Hematopoietic multipotent progenitor cell treated with erythropoietin and hydrocortisone succinate and interleukin-3 and kit ligand, for 8 days (in vitro differentiated cells): ENCODE measurements around the gene CIPC.

Source experiments
- DNase-seq: peaks from one replicate; pipeline ENCODE4 v3.0.0-alpha.2; 2015

The CIPC gene, protein sequence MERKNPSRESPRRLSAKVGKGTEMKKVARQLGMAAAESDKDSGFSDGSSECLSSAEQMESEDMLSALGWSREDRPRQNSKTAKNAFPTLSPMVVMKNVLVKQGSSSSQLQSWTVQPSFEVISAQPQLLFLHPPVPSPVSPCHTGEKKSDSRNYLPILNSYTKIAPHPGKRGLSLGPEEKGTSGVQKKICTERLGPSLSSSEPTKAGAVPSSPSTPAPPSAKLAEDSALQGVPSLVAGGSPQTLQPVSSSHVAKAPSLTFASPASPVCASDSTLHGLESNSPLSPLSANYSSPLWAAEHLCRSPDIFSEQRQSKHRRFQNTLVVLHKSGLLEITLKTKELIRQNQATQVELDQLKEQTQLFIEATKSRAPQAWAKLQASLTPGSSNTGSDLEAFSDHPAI

DNA sequence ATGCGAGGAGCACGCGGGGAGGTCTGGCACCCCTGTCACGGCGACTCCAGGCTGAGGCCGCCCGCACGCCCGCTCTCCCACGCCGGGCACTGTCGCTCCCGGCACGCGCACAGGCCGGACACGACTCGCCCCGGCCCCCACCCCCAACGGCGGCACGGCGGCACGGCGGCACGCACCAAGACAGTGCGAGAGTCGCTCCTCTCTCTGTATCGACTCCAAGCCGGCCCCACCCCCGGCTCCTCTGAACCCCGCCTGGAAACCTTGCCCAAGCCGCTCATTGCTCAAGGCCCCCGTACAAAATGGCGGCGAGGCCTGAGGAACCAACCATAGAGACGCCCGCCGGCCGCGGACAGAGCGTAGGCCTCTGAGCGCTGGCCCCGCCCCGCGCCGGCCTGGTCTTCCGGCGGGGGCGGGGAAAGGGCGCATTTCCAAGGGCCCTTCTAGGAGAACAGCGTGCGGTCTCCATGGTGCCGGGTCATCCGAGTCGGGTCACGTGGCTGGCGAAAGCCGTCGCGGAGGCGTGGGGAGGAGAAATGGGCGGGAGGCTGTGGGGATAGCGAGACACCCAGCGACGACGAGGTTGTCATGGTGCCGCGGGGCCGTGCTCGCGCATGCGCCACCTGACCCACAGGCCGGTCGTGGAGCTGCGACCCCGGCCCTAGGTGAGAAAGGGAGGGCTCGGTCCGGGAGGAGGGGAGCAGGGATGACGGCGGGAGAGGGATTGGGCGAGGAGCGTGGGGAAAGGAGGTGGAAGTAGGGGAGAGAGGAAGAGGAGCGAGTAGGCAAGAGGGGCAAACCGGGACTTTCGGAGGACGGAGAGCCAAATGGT is at the start of gene CIPC:
TSS of gene CIPC (plus strand) at position 559 of the 829 bp plus-strand sequence. CDS start 7,451 bp downstream, outside the sequence.
- DNase-seq: peak; percentile 98

GRCh38 chr14:77051116-77051515 is 46.9 kb upstream of the CIPC start:
- DNase-seq: peak; percentile 40

DNA sequence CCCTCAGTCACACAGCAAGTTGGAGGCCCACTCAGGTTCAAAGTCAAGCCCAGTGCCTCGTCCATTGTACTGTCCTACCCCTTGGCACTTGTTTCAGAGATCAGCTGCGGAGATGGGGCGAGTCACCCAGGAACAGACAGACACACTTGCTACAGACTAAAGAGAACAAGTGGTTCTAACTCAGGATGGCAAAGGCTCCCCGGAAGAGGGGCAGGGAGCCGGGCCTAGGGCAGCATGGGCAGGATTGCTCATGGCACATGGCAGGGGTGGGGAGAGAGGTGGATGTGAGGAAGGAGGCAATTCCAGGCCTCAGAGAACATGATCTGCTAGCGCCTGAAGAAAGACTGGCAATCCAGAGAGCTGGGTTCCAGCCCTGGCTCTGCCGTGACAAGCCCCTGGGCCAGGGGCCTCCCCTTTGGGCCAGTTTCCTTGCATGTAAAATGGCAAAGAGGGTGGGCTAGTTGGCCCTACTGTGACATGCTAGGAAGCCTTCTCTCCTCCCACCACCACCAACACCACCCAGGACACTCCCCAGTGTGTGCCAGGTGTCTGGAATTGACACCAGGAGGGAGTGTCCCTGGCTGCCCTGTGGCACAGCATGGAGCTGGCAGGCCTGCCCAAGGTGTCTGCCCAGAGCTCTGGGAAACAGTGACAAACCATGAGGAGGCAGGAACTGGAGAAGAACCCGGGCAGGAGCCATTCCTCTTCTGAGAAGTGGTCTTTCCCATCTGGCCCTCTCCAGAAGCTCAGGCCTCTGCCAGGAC is 45.6 kb upstream of the CIPC start:
- no peak for DNase-seq

DNA sequence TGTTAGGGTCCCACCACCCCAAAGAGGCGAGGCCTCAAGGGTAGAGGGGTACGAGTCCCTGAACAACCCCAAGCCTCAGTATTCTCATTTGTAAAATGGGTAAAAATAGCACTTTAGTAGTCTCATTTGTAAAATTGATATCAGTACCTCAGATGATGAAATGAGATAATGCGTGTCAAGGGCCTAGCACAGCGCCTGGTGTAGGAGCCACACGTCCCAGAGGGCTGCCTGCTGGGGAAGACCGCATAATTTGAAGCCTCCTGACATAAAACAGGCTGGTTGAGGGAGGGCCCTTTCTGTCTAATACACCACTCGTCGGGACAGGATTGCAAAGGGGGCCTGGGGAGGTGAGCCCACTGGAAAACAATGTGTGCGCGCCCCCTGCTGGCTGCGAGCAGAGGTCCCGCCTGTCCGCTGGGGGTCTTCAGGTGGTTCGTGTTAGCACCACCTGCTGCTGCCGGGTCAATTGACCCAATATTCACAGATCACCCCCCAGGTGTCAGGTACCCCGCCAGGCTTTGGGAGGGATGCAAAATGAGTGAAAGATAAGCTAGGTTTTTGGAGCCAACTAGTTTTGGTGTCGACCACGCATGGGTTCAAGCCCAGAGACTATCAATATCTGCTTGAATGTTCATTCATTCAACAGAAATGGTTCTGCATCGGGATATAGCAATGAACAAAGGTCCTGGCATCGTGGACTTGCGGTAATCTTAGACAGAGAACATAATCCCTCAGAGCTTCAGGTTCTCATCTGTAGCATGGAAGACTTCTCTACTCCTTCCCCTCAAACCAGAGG is 44.8 kb upstream of the CIPC start:
- DNase-seq: peak; percentile 78

- DNase-seq: no peak
Observed at GRCh38 chr14:77055306-77055705, 42.8 kb upstream of the CIPC start.

DNA sequence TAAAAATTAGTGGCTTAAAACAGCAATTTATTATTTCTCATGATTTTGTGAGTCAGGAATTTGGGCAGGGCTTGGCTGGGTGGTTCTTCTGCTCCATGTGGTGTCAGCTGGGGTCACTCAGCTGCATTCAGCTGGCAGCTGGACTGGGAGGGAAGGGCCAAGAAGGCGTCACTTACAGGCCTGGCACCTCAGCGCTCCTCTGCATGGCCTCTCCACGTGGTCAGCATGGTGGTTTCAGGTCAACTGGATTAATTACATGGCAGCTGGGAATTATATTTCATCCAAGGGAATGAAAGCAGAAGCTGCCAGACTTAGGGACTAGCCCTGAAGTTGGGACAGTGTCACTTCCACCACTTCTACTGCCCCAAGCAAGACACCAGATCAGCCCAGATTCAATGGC is 42.1 kb upstream of the CIPC start:
- no peak for DNase-seq

DNA sequence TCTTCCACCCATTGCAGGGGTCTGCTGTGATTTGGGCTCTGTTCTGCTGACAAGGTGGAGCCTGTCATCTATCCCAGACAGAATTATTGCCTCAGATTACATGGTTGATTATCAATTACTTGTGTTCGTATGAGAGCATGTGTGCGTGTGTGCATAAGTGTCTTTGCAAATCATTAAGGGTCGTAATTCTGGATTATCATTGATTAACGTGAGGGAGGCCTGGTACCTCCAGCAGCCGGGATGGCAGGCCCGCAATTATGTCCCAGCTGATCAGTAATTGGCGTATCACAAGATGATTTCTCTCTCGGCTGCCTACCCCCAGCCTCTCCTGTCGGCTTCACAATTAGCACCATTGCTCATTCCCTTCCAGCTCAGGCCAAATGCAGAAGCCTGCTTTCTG is 39.9 kb upstream of the CIPC start:
- DNase-seq: no peak

DNA sequence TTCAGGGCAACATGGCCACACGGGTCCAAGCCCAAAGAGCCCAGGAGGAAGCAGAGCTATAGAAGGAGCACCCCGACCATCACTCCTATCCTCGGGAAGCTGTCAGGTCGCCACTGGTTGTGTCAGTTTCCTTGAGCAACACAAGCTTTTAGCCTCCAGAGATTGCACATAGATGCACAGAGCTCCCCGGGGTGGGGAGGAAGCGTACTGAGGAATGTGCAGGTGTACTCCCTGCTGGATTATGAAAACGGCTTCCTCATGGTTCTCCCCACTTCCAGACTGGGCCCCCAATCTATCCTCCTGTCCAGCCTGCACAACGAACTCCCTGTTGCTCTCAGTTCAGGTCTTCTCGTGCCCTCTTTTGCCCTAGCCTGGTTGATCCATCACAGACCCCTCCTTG is 39.3 kb upstream of the CIPC start:
- no peak for DNase-seq

GRCh38 chr14:77059276-77059915 is 38.7 kb upstream of the CIPC start:
- peak; percentile 75 for DNase-seq

GRCh38 chr14:77061630-77062257 is 36.3 kb upstream of the CIPC start:
- DNase-seq: no peak

- DNase-seq: no peak
Observed at GRCh38 chr14:77062261-77062660, 35.8 kb upstream of the CIPC start.

GRCh38 chr14:77063571-77064171 is 34.4 kb upstream of the CIPC start:
- no peak for DNase-seq

GRCh38 chr14:77064521-77065178 is 33.4 kb upstream of the CIPC start:
- DNase-seq: no peak

DNA sequence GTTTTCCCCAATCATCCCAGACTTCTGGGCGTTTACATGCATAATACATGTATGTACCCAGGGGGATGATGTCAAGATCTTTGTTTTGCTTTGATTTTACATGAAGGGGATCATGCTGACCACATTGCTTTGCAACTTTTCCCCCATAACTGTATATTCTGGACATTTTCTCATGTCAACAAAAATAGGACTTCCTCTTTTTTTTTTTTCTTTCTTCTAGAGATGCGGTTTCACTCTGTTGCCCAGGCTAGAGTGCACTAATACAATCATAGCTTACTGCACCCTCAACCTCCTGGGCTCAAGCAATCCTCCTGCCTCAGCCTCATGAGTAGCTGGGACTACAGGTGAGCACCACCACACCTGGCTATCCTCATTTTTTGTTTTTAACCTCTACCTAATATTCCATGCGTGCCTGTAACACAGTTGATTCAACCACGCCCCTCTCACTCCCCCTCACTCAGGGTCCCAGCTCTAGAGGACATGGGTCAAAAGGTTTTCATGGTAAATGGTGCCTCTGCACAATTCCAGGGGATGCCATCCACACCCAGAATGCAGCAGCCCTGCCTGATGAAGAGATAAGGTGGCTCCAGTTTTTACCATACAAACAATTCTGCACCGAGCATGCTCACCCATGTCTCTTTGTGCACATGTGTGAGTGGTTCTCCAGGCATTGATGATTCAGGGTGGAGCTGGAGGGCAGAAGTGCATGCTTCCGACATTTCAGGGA is 32.0 kb upstream of the CIPC start:
- DNase-seq: no peak

DNA sequence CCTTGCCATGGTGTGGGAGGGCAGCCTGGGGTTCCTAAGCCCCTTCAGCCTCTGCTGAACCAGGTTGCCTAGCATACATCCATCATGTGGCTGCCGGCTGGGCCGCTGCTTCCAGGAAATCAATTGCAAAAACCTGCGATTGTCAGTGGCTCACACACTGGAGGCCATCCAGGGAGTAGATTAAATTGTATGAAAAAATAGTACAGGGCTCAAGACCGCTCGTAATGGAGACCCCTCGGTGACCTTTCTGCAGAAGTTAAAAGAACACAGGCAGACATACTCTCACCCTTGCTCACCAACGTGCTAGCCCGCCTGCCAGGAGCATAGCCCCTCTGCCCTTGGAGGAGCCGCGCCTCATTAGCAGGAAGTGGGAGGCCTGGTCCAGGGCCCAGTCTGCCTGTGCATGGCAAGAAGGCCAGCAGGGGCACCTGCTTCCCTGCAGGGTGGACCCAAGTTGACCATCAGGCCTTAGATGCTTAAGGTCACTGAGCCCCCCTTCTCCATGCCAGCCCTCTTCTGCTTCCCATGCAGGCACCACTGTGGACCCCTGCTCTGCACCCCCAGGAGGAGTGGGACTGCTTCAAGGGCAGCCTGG is 31.4 kb upstream of the CIPC start:
- no peak for DNase-seq

- DNase-seq: peak; percentile 61
Observed at GRCh38 chr14:77067632-77068516, 30.2 kb upstream of the CIPC start.

DNA sequence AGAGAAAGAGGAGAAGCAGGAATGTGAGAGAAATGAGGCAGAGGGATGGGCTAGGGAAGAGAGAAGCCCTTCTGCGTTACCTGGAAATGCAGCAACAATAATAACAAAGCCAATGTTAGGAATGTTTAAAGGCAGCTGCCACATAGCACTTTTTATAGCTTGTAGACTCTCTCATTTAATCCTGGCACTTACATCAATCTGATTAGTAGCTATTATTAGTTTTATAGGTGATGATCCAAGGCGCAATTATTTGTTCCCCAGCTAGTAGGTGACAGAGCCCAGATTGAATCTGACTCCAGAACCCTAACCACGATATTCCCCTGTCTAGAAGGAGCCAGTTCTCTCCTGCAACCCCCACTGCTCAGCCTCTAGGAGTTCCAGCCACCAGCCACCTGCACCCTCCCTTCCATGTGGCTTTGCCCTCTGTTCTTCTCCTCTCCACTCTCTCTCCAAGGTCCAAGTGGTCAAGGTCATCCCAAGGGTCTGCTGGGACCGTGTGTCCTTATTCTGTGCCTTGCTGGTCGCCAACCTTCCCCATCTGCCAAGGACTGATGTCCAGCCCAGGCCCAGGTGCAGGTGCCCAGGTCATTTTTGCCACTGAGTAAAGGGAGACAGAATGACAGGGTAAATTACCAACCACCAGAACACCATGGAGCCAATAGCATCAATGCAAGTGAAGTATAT is 29.4 kb upstream of the CIPC start:
- DNase-seq: no peak

DNA sequence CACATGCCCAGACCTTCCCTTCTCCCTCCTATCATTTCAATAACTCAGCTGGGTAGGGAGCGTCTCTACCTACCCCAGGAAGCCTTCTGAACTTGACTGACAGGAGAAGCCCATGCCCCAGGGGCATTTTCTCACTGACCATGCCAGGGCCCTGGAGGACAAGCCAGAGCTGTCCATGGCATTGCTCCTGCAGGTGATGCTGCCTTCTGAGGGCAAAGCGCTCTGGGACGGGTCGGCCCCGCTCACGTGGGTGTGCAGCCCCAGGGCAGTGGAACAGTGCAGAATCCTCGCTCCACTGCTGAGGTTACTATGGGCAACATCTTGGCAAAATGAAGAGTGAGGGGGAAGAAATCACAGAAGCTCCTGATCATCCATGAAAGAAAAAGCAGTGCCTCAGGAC is 28.5 kb upstream of the CIPC start:
- no peak for DNase-seq
